ENCODE measurements around the gene ILDR1. TPM values are rescaled to one million over a fixed set of nuclear protein-coding genes. Genes with fewer than 3 reads are reported as not detected.

Gene ILDR1
- total and polyA plus RNA-seq, 2 experiments from 2014 or later: 1.5 to 1.8 TPM

GRCh38 chr3:122030381-122031122 is 8.5 kb upstream of the ILDR1 start:
- Histone ChIP-seq H2AFZ (no peak overlapping the region), H3K9me3 (ENCODE audit: low read depth) (no peaks in the 10 kb centered on the region), H3K4me2 (no peak overlapping the region), H3K36me3 (replicated peaks; ENCODE audit: insufficient read depth, low read depth) (no peaks in the 10 kb centered on the region), H3K79me2 (no peaks in the 10 kb centered on the region), H3K4me3 (no peak overlapping the region), H3K9me2 (replicated peaks; ENCODE audit: insufficient read depth) (no peaks in the 10 kb centered on the region), H4K20me1 (ENCODE audit: insufficient read depth, poor library complexity, severe bottlenecking) (no peaks in the 10 kb centered on the region), H3K4me1 (ENCODE audit: insufficient read depth) (no peaks in the 10 kb centered on the region), H3K27ac (no peak overlapping the region), H3K27me3 (no peaks in the 10 kb centered on the region)
- TF ChIP-seq EZH2 (IDR thresholded peaks at IDR 0.05; ENCODE audit: borderline replicate concordance) (no peak), EZH2phosphoT487 (IDR thresholded peaks at IDR 0.05; ENCODE audit: low read depth, severe bottlenecking, unreplicated experiment) (no peak), CTCF (IDR thresholded peaks at IDR 0.05; ENCODE audit: poor library complexity) (no peak)
- no peak for DNase-seq (ENCODE audit: low spot score)
- 82% methylated on average over 3 of the region's 3 CpGs for WGBS (ENCODE audit: low lambda C conversion rate, missing lambda C conversion rate)

GRCh38 chr3:122025296-122025695 is 3.2 kb upstream of the ILDR1 start:
- H3K79me2 ChIP-seq: no peaks in the 10 kb centered on the region
- no peak for TF ChIP-seq CTCF (IDR thresholded peaks at IDR 0.05; ENCODE audit: poor library complexity)
- no peak for TF ChIP-seq EZH2 (IDR thresholded peaks at IDR 0.05; ENCODE audit: borderline replicate concordance)
- TF ChIP-seq EZH2phosphoT487 (IDR thresholded peaks at IDR 0.05; ENCODE audit: low read depth, severe bottlenecking, unreplicated experiment): no peak
- H3K4me3 ChIP-seq: no peak overlapping the region
- H3K4me2 ChIP-seq: no peak overlapping the region
- H3K9me3 ChIP-seq (ENCODE audit: low read depth): no peaks in the 10 kb centered on the region
- DNase-seq (ENCODE audit: low spot score): no peak
- H3K9me2 ChIP-seq (replicated peaks; ENCODE audit: insufficient read depth): no peaks in the 10 kb centered on the region
- H3K27me3 ChIP-seq: peaks cover 9% of the 10 kb centered on the region
- no peaks in the 10 kb centered on the region for H3K4me1 ChIP-seq (ENCODE audit: insufficient read depth)
- no peak overlapping the region for H3K27ac ChIP-seq
- H3K36me3 ChIP-seq (replicated peaks; ENCODE audit: insufficient read depth, low read depth): no peaks in the 10 kb centered on the region
- H4K20me1 ChIP-seq (ENCODE audit: insufficient read depth, poor library complexity, severe bottlenecking): no peaks in the 10 kb centered on the region
- H2AFZ ChIP-seq: no peak overlapping the region

- no peaks in the 10 kb centered on the region for H3K9me2 ChIP-seq (replicated peaks; ENCODE audit: insufficient read depth)
- H3K27me3 ChIP-seq: peaks cover 14% of the 10 kb centered on the region
- 25% methylated on average over 2 of the region's 2 CpGs for WGBS (ENCODE audit: low lambda C conversion rate, missing lambda C conversion rate)
- no peak overlapping the region for H3K27ac ChIP-seq
- H3K36me3 ChIP-seq (replicated peaks; ENCODE audit: insufficient read depth, low read depth): no peaks in the 10 kb centered on the region
- no peak overlapping the region for H2AFZ ChIP-seq
- no peaks in the 10 kb centered on the region for H3K79me2 ChIP-seq
- H3K9me3 ChIP-seq (ENCODE audit: low read depth): no peaks in the 10 kb centered on the region
- no peaks in the 10 kb centered on the region for H3K4me1 ChIP-seq (ENCODE audit: insufficient read depth)
- no peaks in the 10 kb centered on the region for H4K20me1 ChIP-seq (ENCODE audit: insufficient read depth, poor library complexity, severe bottlenecking)
- no peak overlapping the region for H3K4me3 ChIP-seq
- TF ChIP-seq EZH2phosphoT487 (IDR thresholded peaks at IDR 0.05; ENCODE audit: low read depth, severe bottlenecking, unreplicated experiment): no peak
- no peak for TF ChIP-seq CTCF (IDR thresholded peaks at IDR 0.05; ENCODE audit: poor library complexity)
- TF ChIP-seq EZH2 (IDR thresholded peaks at IDR 0.05; ENCODE audit: borderline replicate concordance): no peak
- no peak for DNase-seq (ENCODE audit: low spot score)
- H3K4me2 ChIP-seq: no peak overlapping the region
Measured at GRCh38 chr3:122024800-122025199, 2.8 kb upstream of the ILDR1 start.
